HepG2 (cell line): ENCODE results near the gene GRIN2C. TPM values are rescaled to one million over a fixed set of nuclear protein-coding genes. Genes with fewer than 3 reads are reported as not detected.

Experiments
- ATAC-seq: fragments of 200-7000 bp; cut with Tn5 transposase; 3 replicates; pipeline ENCODE4 v1.9.1; 2020; ENCODE audit warnings: mild to moderate bottlenecking, moderate library complexity
- BruUV-seq: library from RNA; stranded (reverse); fragments of 400-500 nt; replicated peaks from 2 replicates; lab custom pipeline; 2021; lab: Mats Ljungman, UMichigan
- CTCF ChIA-PET: fragments of 300-600 bp; formaldehyde crosslinking; extraction: SDS; loops from one replicate; lab custom pipeline; 2021; ENCODE audit warnings: low total read pairs, inconsistent platforms, low intra/inter-chr PET ratio; lab: Yijun Ruan, JAX
- POLR2A ChIA-PET: fragments of 350-600 bp; sonication (Branson Sonifier 250); formaldehyde crosslinking; loops from one replicate; lab custom pipeline; 2020; ENCODE audit warnings: antibody characterized with exemption, inconsistent platforms; lab: Yijun Ruan, JAX
- DNase-seq: peaks from one replicate; pipeline ENCODE4 v3.0.0-alpha.2; 2015; ENCODE audit warnings: low spot score
- FAIRE-seq: peaks from 3 replicates; lab custom pipeline; 2011; peaks lifted over from hg19 to GRCh38; lab: Jason Lieb, UNC
- H2AFZ ChIP-seq: one replicate; pipeline ENCODE4 v1.6.1; 2011; ENCODE audit warnings: low read length, inconsistent platforms
- H3K27ac ChIP-seq: fragments of 300-600 bp; 3 replicates; pipeline ENCODE4 v1.8.0; 2011; ENCODE audit warnings: mixed run types, mild to moderate bottlenecking, mixed read lengths, low read length, inconsistent platforms; ENCODE audit not compliant: insufficient read depth; ENCODE audit errors: extremely low read length
- H3K27me3 ChIP-seq, 2 experiments: fragments of 200-600 bp in 1 of 2; 2 replicates in 1 of 2; 3 replicates in 1 of 2; pipeline versions ENCODE4 v1.6.0 to v1.8.0; 2011; ENCODE audit warnings: low read length in 2 of 2, mild to moderate bottlenecking in 2 of 2, moderate library complexity in 2 of 2, inconsistent platforms in 1 of 2; ENCODE audit not compliant: insufficient read depth in 2 of 2, control insufficient read depth in 1 of 2
- H3K36me3 ChIP-seq, 2 experiments: fragments of 200-600 bp in 1 of 2; replicated peaks in 1 of 2; 2 replicates in 1 of 2; 3 replicates in 1 of 2; pipeline versions ENCODE4 v1.5.1 to v1.8.0; 2011; ENCODE audit warnings: low read length in 2 of 2, inconsistent platforms in 1 of 2; ENCODE audit not compliant: insufficient read depth in 2 of 2, control insufficient read depth in 1 of 2
- H3K4me1 ChIP-seq: 2 replicates; pipeline ENCODE4 v1.5.1; 2012; ENCODE audit warnings: low read length, inconsistent platforms; ENCODE audit not compliant: insufficient read depth
- H3K4me2 ChIP-seq: 2 replicates; pipeline ENCODE4 v1.6.0; 2011; ENCODE audit warnings: low read depth, low read length, inconsistent platforms
- H3K4me3 ChIP-seq, 3 experiments: fragments of 200-600 bp in 1 of 3; sonication (generic), shearing (Covaris generic) in 1 of 3; replicated peaks in 1 of 3; 2 replicates each; pipeline ENCODE4 v1.5.1; 2011 to 2016; ENCODE audit warnings: low read length in 3 of 3, inconsistent platforms in 2 of 3, low read depth in 2 of 3, mild to moderate bottlenecking in 2 of 3, control low read depth in 1 of 3, mixed read lengths in 1 of 3; ENCODE audit not compliant: insufficient read depth in 1 of 3
- H3K79me2 ChIP-seq: one replicate; pipeline ENCODE4 v1.6.1; 2011; ENCODE audit warnings: low read length, inconsistent platforms; ENCODE audit not compliant: insufficient read depth
- H3K9ac ChIP-seq: 2 replicates; pipeline ENCODE4 v1.6.0; 2011; ENCODE audit warnings: mild to moderate bottlenecking, low read depth, low read length, inconsistent platforms; ENCODE audit not compliant: insufficient read depth
- H3K9me3 ChIP-seq: 2 replicates; pipeline ENCODE4 v1.5.1; 2012; ENCODE audit warnings: mild to moderate bottlenecking, low read length
- H4K20me1 ChIP-seq: 2 replicates; pipeline ENCODE4 v1.6.0; 2011; ENCODE audit warnings: inconsistent platforms, mild to moderate bottlenecking, low read length, moderate library complexity; ENCODE audit not compliant: insufficient read depth
- EED ChIP-seq: sonication (generic); formaldehyde crosslinking; IDR thresholded peaks from 2 replicates; pipeline ENCODE4 v1.5.0; 2020; ENCODE audit warnings: mild to moderate bottlenecking, missing genetic modification reagents
- ETV6 ChIP-seq: sonication (generic); formaldehyde crosslinking; conservative IDR thresholded peaks from 2 replicates; pipeline ENCODE4 v1.4.0; 2020; ENCODE audit warnings: missing genetic modification reagents
- FOXK2 ChIP-seq: fragments of 450-650 bp; IDR thresholded peaks from 2 replicates; pipeline ENCODE4 v1.6.1; 2016
- HDAC1 ChIP-seq: sonication (generic); formaldehyde crosslinking; IDR thresholded peaks from 2 replicates; pipeline ENCODE4 v1.5.1; 2020; ENCODE audit warnings: mild to moderate bottlenecking, missing genetic modification reagents
- HNRNPH1 ChIP-seq: fragments of 200-400 bp; formaldehyde crosslinking; optimal IDR thresholded peaks from 2 replicates; pipeline ENCODE3; 2017; ENCODE audit warnings: mild to moderate bottlenecking, low read depth, low read length
- HNRNPK ChIP-seq: fragments of 200-400 bp; formaldehyde crosslinking; IDR thresholded peaks from 2 replicates; pipeline ENCODE4 v1.6.1; 2018; ENCODE audit warnings: low read length, low read depth, moderate library complexity, mild to moderate bottlenecking; ENCODE audit not compliant: poor library complexity, severe bottlenecking
- MAZ ChIP-seq, 2 experiments: sonication (generic) in 1 of 2; formaldehyde crosslinking in 1 of 2; IDR thresholded peaks; 2 replicates each; pipeline versions ENCODE4 v1.5.0 to v1.6.1; 2012 to 2020; ENCODE audit warnings: low read depth in 2 of 2, mild to moderate bottlenecking in 2 of 2, borderline replicate concordance in 1 of 2, improper control_type of control experiment in 1 of 2, low read length in 1 of 2, missing genetic modification reagents in 1 of 2, moderate library complexity in 1 of 2
- PAF1 ChIP-seq: IDR thresholded peaks from 2 replicates; pipeline ENCODE4 v1.6.1; 2016; ENCODE audit warnings: missing genetic modification reagents, missing compliant biosample characterization
- PLRG1 ChIP-seq: fragments of 450-650 bp; conservative IDR thresholded peaks from 2 replicates; pipeline ENCODE4 v1.6.1; 2016
- SYNCRIP ChIP-seq: fragments of 200-400 bp; formaldehyde crosslinking; IDR thresholded peaks from 2 replicates; pipeline ENCODE4 v1.6.1; 2018; ENCODE audit warnings: mild to moderate bottlenecking, low read depth, low read length; ENCODE audit not compliant: insufficient read depth
- ZNF12 ChIP-seq: sonication (generic); formaldehyde crosslinking; IDR thresholded peaks from 2 replicates; pipeline ENCODE4 v1.5.0; 2020; ENCODE audit warnings: missing genetic modification reagents
- ZNF256 ChIP-seq: sonication (generic); formaldehyde crosslinking; conservative IDR thresholded peaks from 2 replicates; pipeline ENCODE4 v1.4.0; 2020; ENCODE audit warnings: missing genetic modification reagents
- ZNF501 ChIP-seq: sonication (generic); formaldehyde crosslinking; IDR thresholded peaks from 2 replicates; pipeline ENCODE4 v1.5.1; 2020; ENCODE audit warnings: mild to moderate bottlenecking, moderate library complexity, missing genetic modification reagents
- WGBS: methylation state at CpG from one replicate; pipeline ENCODE4 v1.1.6; 2017; ENCODE audit warnings: low lambda C conversion rate; 5-methylcytosine and 5-hydroxymethylcytosine counted together
- in situ Hi-C: cut with HindIII; loops from 2 replicates; pipeline ENCODE4 v1.10.0; 2017; ENCODE audit warnings: low pct_unique_long_range_greater_than_20kb; ENCODE audit not compliant: extremely low pct_ligation_motif_present
- intact Hi-C: fragments of 100-400 bp; cut with micrococcal nuclease; formaldehyde crosslinking; loops from one replicate; pipeline ENCODE4 v1.10.0; 2022; ENCODE audit not compliant: unreplicated experiment
- polyA plus RNA-seq, 8 experiments: library from polyadenylated mRNA; depleted of rRNA in 3 of 8; stranded (reverse) in 7 of 8; unstranded in 1 of 8; fragments of >200 nt; fragmentation: Illumina TruSeq in 4 of 8; extraction: Trizol in 4 of 8; gene quantifications; 2 replicates each; pipeline versions ENCODE4 v1.2.1 to v1.2.3, GENCODE V29; 2011 to 2016; ENCODE audit warnings: low read depth in 4 of 8, missing spikeins in 1 of 8, mixed read lengths in 1 of 8; ENCODE audit not compliant: insufficient read depth in 1 of 8
- total RNA-seq, 5 experiments: library from RNA; depleted of rRNA; stranded (reverse); fragments of >200 nt; fragmentation: Illumina TruSeq; extraction: Trizol; gene quantifications; 2 replicates each; pipeline ENCODE4 v1.2.3, GENCODE V29; 2016; ENCODE audit warnings: low read depth in 1 of 5
- TF ChIP-seq, protein P1 (sequence below): sonication (generic); formaldehyde crosslinking; IDR thresholded peaks from 2 replicates; pipeline ENCODE4 v1.5.1; 2020; ENCODE audit warnings: missing genetic modification reagents, mild to moderate bottlenecking, borderline replicate concordance
- TF ChIP-seq, protein P2 (sequence below): sonication (generic); formaldehyde crosslinking; IDR thresholded peaks from 2 replicates; pipeline ENCODE4 v1.5.0; 2020; ENCODE audit warnings: missing genetic modification reagents, mild to moderate bottlenecking, borderline replicate concordance
- TF ChIP-seq, protein P3 (sequence below): IDR thresholded peaks from 2 replicates; pipeline ENCODE4 v1.6.1; 2016; ENCODE audit warnings: low read depth, control low read depth
- TF ChIP-seq, protein P4 (sequence below): sonication (generic); formaldehyde crosslinking; IDR thresholded peaks from 2 replicates; pipeline ENCODE4 v1.8.0; 2022; ENCODE audit warnings: missing genetic modification reagents, low read depth, mild to moderate bottlenecking, borderline replicate concordance

GRIN2C gene
- total and polyA plus RNA-seq, 2 of the 13 experiments (the other 11 are each of a cell fraction or from before 2014, with no cell fraction given) = 0.03 to 0.11 TPM

DNA sequence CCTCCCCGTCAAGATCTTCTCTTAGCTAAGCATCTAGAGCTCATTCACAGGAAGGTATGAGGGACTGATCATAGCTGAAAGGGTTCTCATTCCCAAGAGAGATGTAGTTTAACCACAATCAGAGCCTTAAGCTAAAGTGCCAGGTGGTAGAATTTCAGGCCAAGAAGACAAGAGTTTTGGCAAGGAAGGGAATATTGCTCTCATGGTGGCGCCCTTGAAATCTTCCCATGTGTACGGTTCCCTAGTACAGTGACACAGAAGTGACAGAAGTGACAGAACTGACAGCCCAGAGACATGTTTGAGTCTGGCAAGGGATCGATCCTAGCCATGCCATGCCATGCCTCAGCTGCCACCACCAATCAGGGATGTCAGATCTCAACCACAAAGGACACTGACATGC, 2.5 kb downstream of the GRIN2C start:
- Histone ChIP-seq H3K9me3 (no peaks in the 10 kb centered on the region), H3K27me3 (peaks cover 25 to 79% of the 10 kb centered on the region in 2 experiments), H4K20me1 (no peaks in the 10 kb centered on the region; the same call in 1 of the 2 replicates), H3K4me2 (no peak overlapping the region), H3K79me2 (no peaks in the 10 kb centered on the region), H3K36me3 (no peaks in the 10 kb centered on the region), H3K27ac (no peak overlapping the region), H3K9ac (no peak overlapping the region), H2AFZ (no peak overlapping the region), H3K4me3 (no peak overlapping the region), H3K4me1 (peaks cover 26% of the 10 kb centered on the region)
- FAIRE-seq (peak; percentile 23), DNase-seq (no peak), ATAC-seq (no peak)
- ChIA-PET POLR2A (interaction anchor here (1.2 to 2.3 kb wide), 2 partner anchors 13 to 16 kb away, joined by 3 to 9 read pairs (median 3); partner anchors contain the start of gene FDXR), CTCF (no interaction called here)
- WGBS = 31% methylated on average over 4 of the region's 4 CpGs
- intact Hi-C loops (no loop called here), in situ Hi-C loops (no loop called here)
- BruUV-seq = no TSS peak
- TF ChIP-seq PLRG1 = no peak
- no peak for TF ChIP-seq MAZ (IDR thresholded peaks at IDR 0.05; ENCODE audit: borderline replicate concordance, low read depth, low read length)
- TF ChIP-seq MAZ (CRISPR knock-in tag; IDR thresholded peaks at IDR 0.05; ENCODE audit: low read depth) = no peak
- no peak for TF ChIP-seq SYNCRIP
- TF ChIP-seq FOXK2 = no peak
- TF ChIP-seq, protein P1, sequence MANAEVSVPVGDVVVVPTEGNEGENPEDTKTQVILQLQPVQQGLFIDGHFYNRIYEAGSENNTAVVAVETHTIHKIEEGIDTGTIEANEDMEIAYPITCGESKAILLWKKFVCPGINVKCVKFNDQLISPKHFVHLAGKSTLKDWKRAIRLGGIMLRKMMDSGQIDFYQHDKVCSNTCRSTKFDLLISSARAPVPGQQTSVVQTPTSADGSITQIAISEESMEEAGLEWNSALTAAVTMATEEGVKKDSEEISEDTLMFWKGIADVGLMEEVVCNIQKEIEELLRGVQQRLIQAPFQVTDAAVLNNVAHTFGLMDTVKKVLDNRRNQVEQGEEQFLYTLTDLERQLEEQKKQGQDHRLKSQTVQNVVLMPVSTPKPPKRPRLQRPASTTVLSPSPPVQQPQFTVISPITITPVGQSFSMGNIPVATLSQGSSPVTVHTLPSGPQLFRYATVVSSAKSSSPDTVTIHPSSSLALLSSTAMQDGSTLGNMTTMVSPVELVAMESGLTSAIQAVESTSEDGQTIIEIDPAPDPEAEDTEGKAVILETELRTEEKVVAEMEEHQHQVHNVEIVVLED (CRISPR knock-in tag) = no peak
- TF ChIP-seq HNRNPK = no peak
- TF ChIP-seq ZNF12 (CRISPR knock-in tag) = no peak
- TF ChIP-seq ZNF501 = no peak
- no peak for TF ChIP-seq PAF1 (CRISPR knock-in tag)
- TF ChIP-seq EED (CRISPR knock-in tag) = no peak
- TF ChIP-seq, protein P2, sequence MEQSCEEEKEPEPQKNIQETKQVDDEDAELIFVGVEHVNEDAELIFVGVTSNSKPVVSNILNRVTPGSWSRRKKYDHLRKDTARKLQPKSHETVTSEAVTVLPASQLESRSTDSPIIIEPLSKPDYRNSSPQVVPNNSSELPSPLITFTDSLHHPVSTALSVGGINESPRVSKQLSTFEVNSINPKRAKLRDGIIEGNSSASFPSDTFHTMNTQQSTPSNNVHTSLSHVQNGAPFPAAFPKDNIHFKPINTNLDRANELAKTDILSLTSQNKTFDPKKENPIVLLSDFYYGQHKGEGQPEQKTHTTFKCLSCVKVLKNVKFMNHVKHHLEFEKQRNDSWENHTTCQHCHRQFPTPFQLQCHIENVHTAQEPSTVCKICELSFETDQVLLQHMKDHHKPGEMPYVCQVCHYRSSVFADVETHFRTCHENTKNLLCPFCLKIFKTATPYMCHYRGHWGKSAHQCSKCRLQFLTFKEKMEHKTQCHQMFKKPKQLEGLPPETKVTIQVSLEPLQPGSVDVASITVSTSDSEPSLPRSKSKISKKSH (CRISPR knock-in tag) = no peak
- TF ChIP-seq, protein P3, sequence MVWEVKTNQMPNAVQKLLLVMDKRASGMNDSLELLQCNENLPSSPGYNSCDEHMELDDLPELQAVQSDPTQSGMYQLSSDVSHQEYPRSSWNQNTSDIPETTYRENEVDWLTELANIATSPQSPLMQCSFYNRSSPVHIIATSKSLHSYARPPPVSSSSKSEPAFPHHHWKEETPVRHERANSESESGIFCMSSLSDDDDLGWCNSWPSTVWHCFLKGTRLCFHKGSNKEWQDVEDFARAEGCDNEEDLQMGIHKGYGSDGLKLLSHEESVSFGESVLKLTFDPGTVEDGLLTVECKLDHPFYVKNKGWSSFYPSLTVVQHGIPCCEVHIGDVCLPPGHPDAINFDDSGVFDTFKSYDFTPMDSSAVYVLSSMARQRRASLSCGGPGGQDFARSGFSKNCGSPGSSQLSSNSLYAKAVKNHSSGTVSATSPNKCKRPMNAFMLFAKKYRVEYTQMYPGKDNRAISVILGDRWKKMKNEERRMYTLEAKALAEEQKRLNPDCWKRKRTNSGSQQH (CRISPR knock-in tag) = no peak
- TF ChIP-seq, protein P4, sequence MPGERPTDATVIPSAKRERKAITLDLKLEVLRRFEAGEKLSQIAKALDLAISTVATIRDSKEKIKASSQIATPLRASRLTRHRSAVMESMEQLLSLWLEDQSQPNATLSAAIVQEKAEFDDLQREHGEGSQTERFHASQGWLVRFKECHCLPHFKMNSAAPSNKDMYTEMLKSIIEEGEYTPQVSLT (CRISPR knock-in tag) = no peak
- TF ChIP-seq ZNF256 = no peak
- no peak for TF ChIP-seq ETV6 (CRISPR knock-in tag)
- no peak for TF ChIP-seq HDAC1 (CRISPR knock-in tag)
- no peak for TF ChIP-seq HNRNPH1
